WTC11 (cell line): ENCODE data around the gene CPT1C. TPM values are rescaled to one million over a fixed set of nuclear protein-coding genes. Genes with fewer than 3 reads are reported as not detected.

ENCODE experiments used
- ATAC-seq: fragments of 200-7000 bp; cut with Tn5 transposase; 2 replicates; pipeline ENCODE4 v1.10.0; 2021; ENCODE audit warnings: mild to moderate bottlenecking, moderate library complexity
- CTCF ChIA-PET: fragments of 300-600 bp; sonication (Branson Sonifier 250); formaldehyde crosslinking; loops from one replicate; lab custom pipeline; 2021; ENCODE audit warnings: antibody characterized with exemption; lab: Charles Lee
- POLR2A ChIA-PET: fragments of 350-600 bp; sonication (Branson Sonifier 250); formaldehyde crosslinking; loops from one replicate; lab custom pipeline; 2021; ENCODE audit warnings: antibody characterized with exemption; lab: Charles Lee
- DNase-seq: peaks from one replicate; pipeline ENCODE4 v3.0.0; 2021; ENCODE audit warnings: low spot score
- H3K27ac Mint-ChIP-seq: 2 replicates; pipeline ENCODE4 v1.8.0; 2021; ENCODE audit warnings: mixed read lengths
- H3K27me3 Mint-ChIP-seq: 2 replicates; pipeline ENCODE4 v1.8.0; 2021; ENCODE audit warnings: low read depth, mild to moderate bottlenecking, moderate library complexity, mixed read lengths
- H3K36me3 Mint-ChIP-seq: 2 replicates; pipeline ENCODE4 v1.8.0; 2021; ENCODE audit warnings: mixed read lengths
- H3K4me1 Mint-ChIP-seq: 2 replicates; pipeline ENCODE4 v1.8.0; 2022; ENCODE audit warnings: mixed read lengths
- H3K4me3 Mint-ChIP-seq: 2 replicates; pipeline ENCODE4 v1.8.0; 2021; ENCODE audit warnings: mild to moderate bottlenecking, moderate library complexity, mixed read lengths
- H3K9me3 Mint-ChIP-seq: 2 replicates; pipeline ENCODE4 v1.8.0; 2021; ENCODE audit warnings: mixed read lengths
- ELF4 ChIP-seq: sonication (generic); formaldehyde crosslinking; IDR thresholded peaks from 2 replicates; pipeline ENCODE4 v1.8.1; 2022; ENCODE audit warnings: low read depth, mild to moderate bottlenecking, moderate library complexity, missing genetic modification reagents
- FOXP1 ChIP-seq: sonication (generic); formaldehyde crosslinking; IDR thresholded peaks from 2 replicates; pipeline ENCODE4 v1.8.0; 2022; ENCODE audit warnings: missing genetic modification reagents, mild to moderate bottlenecking, moderate library complexity, borderline replicate concordance
- HMGA2 ChIP-seq: fragments of 250-450 bp; sonication (Bioruptor Pico); IDR thresholded peaks from 2 replicates; pipeline ENCODE4 v1.4.0; 2021; ENCODE audit warnings: mild to moderate bottlenecking, moderate library complexity
- IRF2 ChIP-seq: sonication (generic); formaldehyde crosslinking; IDR thresholded peaks from 2 replicates; pipeline ENCODE4 v1.8.0; 2022; ENCODE audit warnings: low read depth, missing genetic modification reagents, borderline replicate concordance
- NFE2L1 ChIP-seq: sonication (generic); formaldehyde crosslinking; IDR thresholded peaks from 2 replicates; pipeline ENCODE4 v1.8.1; 2023; ENCODE audit warnings: missing genetic modification reagents
- PRRX2 ChIP-seq: fragments of 250-450 bp; sonication (Bioruptor Pico); IDR thresholded peaks from 2 replicates; pipeline ENCODE4 v1.8.0; 2021; ENCODE audit warnings: mild to moderate bottlenecking
- RELA ChIP-seq: sonication (generic); formaldehyde crosslinking; IDR thresholded peaks from 2 replicates; pipeline ENCODE4 v1.8.1; 2022; ENCODE audit warnings: missing genetic modification reagents, mild to moderate bottlenecking, borderline replicate concordance
- SOX15 ChIP-seq: fragments of 250-450 bp; sonication (Bioruptor Pico); IDR thresholded peaks from 2 replicates; pipeline ENCODE4 v1.9.0; 2021; ENCODE audit warnings: mild to moderate bottlenecking
- TEAD4 ChIP-seq: sonication (generic); formaldehyde crosslinking; IDR thresholded peaks from 2 replicates; pipeline ENCODE4 v1.8.0; 2022; ENCODE audit warnings: mild to moderate bottlenecking, missing genetic modification reagents
- ZBTB21 ChIP-seq: sonication (generic); formaldehyde crosslinking; IDR thresholded peaks from 2 replicates; pipeline ENCODE4 v1.8.1; 2023; ENCODE audit warnings: mild to moderate bottlenecking, missing genetic modification reagents, borderline replicate concordance
- ZNF317 ChIP-seq: sonication (generic); formaldehyde crosslinking; IDR thresholded peaks from 2 replicates; pipeline ENCODE4 v1.8.1; 2023; ENCODE audit warnings: low read depth, mild to moderate bottlenecking, moderate library complexity, missing genetic modification reagents, borderline replicate concordance
- total RNA-seq: library from RNA; stranded (reverse); gene quantifications from 3 replicates; pipeline ENCODE4 v1.2.3, GENCODE V29; 2021
- TF ChIP-seq, protein P1 (sequence below): sonication (generic); formaldehyde crosslinking; IDR thresholded peaks from 2 replicates; pipeline ENCODE4 v1.8.0; 2022; ENCODE audit warnings: mild to moderate bottlenecking, missing genetic modification reagents
- TF ChIP-seq, protein P2 (sequence below): sonication (generic); formaldehyde crosslinking; IDR thresholded peaks from 2 replicates; pipeline ENCODE4 v1.8.1; 2023; ENCODE audit warnings: mild to moderate bottlenecking, missing genetic modification reagents, moderate library complexity
- TF ChIP-seq, protein P3 (sequence below): sonication (generic); formaldehyde crosslinking; conservative IDR thresholded peaks from 2 replicates; pipeline ENCODE4 v1.8.1; 2022; ENCODE audit warnings: mild to moderate bottlenecking, missing genetic modification reagents
- TF ChIP-seq, protein P4 (sequence below): sonication (generic); formaldehyde crosslinking; IDR thresholded peaks from 2 replicates; pipeline ENCODE4 v1.8.1; 2023; ENCODE audit warnings: mild to moderate bottlenecking, moderate library complexity, missing genetic modification reagents
- TF ChIP-seq, protein P5 (sequence below): sonication (generic); formaldehyde crosslinking; IDR thresholded peaks from 2 replicates; pipeline ENCODE4 v1.8.0; 2022; ENCODE audit warnings: mild to moderate bottlenecking, missing genetic modification reagents

CPT1C gene
- total RNA-seq, 1 experiment from 2014 or later: 74.6 TPM

DNA sequence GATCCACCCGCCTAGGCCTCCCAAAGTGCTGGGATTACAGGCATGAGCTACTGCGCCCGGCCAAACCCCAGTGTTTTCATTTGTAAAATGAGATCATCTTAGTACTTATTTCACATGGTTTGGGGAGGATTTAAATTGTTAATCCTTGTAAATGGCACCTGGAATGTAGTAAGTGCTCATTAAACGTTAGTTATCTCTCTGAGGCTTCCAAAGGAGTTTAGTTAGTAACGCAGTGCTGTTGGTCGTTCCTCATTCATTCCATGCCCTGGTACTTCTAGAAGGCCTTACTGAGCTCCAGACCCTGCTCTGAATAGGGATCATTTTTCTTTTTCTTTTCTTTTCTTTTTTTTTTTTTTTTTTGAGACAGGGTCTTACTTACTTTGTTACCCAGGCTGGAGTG lies 5.2 kb downstream of the CPT1C start (continued):
- TF ChIP-seq TEAD4 (CRISPR knock-in tag) (no peak), HMGA2 (CRISPR knock-in tag) (no peak)
- TF ChIP-seq, protein P1, sequence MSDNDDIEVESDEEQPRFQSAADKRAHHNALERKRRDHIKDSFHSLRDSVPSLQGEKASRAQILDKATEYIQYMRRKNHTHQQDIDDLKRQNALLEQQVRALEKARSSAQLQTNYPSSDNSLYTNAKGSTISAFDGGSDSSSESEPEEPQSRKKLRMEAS: no peak
- TF ChIP-seq, all 79 proteins: peak for 0

DNA sequence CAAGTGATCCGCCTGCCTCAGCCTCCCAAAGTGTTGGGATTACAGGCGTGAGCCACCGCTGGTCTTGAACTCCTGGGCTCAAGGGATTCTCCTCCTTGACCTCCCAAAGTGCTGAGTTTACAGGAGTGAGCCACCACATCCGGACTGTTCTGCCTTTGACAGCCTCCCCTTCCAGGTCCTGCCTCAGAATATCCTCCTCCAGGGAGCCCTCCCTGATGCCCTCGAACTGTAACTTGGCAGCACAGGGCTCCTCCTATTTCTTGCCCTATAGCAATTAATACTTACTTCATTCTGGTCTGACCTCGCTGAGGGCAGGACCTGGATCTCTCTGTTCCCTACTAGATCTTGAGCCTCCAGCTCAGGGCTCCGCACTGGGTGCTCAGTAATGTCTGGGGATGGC lies 5.9 kb downstream of the CPT1C start:
- Mint-ChIP-seq H3K9me3 (peaks cover 3% of the 10 kb centered on the region), H3K27me3 (no peaks in the 10 kb centered on the region), H3K27ac (no peak overlapping the region), H3K4me1 (peaks cover 7% of the 10 kb centered on the region; the same call in 1 of the 2 replicates), H3K36me3 (peaks cover 28% of the 10 kb centered on the region), H3K4me3 (no peak overlapping the region)
- TF ChIP-seq SOX15 (CRISPR knock-in tag) (no peak), PRRX2 (CRISPR knock-in tag) (no peak), NFE2L1 (CRISPR knock-in tag) (no peak), ZBTB21 (CRISPR knock-in tag) (no peak)
- no peak for DNase-seq
- ChIA-PET POLR2A (no interaction called here), CTCF (interaction anchor here (1.0 to 1.4 kb wide), 2 partner anchors 13 to 16 kb away, joined by 4 read pairs; no protein-coding TSS in a partner anchor)
- no peak for ATAC-seq

DNA sequence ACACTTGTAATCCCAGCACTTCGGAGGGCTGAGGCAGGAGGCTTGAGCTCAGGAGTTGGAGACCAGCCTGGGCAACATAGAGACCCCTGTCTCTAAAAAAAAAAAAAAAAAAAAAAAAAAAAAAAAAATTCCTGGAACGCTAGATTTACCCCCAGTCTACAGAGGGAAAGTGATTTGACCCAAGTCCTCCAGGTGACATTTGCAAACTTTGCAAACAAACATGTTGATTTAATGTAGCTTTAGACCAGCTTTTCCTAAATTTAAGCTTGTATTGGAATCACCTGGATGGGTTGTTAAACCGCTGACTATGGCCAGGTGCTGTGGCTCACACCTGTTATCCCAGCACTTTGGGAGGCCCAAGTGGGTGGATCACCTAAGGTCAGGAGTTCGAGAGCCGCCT lies 8.4 kb downstream of the CPT1C start:
- ChIA-PET POLR2A (no interaction called here), CTCF (no interaction called here)
- Mint-ChIP-seq H3K4me1 (no peaks in the 10 kb centered on the region), H3K36me3 (peaks cover 20% of the 10 kb centered on the region), H3K4me3 (no peak overlapping the region), H3K9me3 (no peaks in the 10 kb centered on the region), H3K27me3 (no peaks in the 10 kb centered on the region), H3K27ac (no peak overlapping the region)
- no peak for DNase-seq
- TF ChIP-seq, protein P2, sequence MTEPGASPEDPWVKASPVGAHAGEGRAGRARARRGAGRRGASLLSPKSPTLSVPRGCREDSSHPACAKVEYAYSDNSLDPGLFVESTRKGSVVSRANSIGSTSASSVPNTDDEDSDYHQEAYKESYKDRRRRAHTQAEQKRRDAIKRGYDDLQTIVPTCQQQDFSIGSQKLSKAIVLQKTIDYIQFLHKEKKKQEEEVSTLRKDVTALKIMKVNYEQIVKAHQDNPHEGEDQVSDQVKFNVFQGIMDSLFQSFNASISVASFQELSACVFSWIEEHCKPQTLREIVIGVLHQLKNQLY (CRISPR knock-in tag): no peak
- TF ChIP-seq ZNF317 (CRISPR knock-in tag) (no peak), ELF4 (CRISPR knock-in tag) (no peak), IRF2 (no peak), FOXP1 (CRISPR knock-in tag) (no peak)
- TF ChIP-seq, protein P3, sequence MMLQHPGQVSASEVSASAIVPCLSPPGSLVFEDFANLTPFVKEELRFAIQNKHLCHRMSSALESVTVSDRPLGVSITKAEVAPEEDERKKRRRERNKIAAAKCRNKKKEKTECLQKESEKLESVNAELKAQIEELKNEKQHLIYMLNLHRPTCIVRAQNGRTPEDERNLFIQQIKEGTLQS (CRISPR knock-in tag): no peak
- no peak for ATAC-seq

DNA sequence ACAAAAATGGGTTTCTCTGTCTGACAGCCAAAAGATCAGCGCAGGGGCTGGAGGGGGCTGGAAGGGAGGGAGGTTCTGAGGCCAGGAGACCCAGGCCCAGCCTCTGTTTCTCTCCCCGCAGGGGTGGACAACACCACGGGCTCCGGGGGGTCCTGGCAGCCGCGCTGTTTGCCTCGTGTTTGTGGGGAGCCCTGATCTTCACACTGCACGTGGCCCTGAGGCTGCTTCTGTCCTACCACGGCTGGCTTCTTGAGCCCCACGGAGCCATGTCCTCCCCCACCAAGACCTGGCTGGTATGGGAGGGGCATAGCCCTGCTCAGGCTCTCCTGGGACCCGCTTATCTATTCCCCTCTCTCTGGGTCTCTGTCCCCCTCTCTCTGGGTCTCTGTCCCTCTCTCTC lies 9.6 kb downstream of the CPT1C start:
- H3K4me1 Mint-ChIP-seq: no peaks in the 10 kb centered on the region
- H3K4me3 Mint-ChIP-seq: no peak overlapping the region
- peaks cover 24% of the 10 kb centered on the region for H3K36me3 Mint-ChIP-seq
- CTCF ChIA-PET: interaction anchor here (0.7 kb wide), 1 partner anchor 17 kb away, joined by 3 read pairs; no protein-coding TSS in a partner anchor
- no peaks in the 10 kb centered on the region for H3K27me3 Mint-ChIP-seq
- no peak for DNase-seq
- POLR2A ChIA-PET: no interaction called here
- ATAC-seq: peak; percentile 23; the same call in 1 of the 2 replicates
- H3K9me3 Mint-ChIP-seq: no peaks in the 10 kb centered on the region
- no peak for TF ChIP-seq RELA (CRISPR knock-in tag)
- TF ChIP-seq, protein P4, sequence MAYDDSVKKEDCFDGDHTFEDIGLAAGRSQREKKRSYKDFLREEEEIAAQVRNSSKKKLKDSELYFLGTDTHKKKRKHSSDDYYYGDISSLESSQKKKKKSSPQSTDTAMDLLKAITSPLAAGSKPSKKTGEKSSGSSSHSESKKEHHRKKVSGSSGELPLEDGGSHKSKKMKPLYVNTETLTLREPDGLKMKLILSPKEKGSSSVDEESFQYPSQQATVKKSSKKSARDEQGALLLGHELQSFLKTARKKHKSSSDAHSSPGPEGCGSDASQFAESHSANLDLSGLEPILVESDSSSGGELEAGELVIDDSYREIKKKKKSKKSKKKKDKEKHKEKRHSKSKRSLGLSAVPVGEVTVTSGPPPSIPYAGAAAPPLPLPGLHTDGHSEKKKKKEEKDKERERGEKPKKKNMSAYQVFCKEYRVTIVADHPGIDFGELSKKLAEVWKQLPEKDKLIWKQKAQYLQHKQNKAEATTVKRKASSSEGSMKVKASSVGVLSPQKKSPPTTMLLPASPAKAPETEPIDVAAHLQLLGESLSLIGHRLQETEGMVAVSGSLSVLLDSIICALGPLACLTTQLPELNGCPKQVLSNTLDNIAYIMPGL: no peak
- no peak overlapping the region for H3K27ac Mint-ChIP-seq

DNA sequence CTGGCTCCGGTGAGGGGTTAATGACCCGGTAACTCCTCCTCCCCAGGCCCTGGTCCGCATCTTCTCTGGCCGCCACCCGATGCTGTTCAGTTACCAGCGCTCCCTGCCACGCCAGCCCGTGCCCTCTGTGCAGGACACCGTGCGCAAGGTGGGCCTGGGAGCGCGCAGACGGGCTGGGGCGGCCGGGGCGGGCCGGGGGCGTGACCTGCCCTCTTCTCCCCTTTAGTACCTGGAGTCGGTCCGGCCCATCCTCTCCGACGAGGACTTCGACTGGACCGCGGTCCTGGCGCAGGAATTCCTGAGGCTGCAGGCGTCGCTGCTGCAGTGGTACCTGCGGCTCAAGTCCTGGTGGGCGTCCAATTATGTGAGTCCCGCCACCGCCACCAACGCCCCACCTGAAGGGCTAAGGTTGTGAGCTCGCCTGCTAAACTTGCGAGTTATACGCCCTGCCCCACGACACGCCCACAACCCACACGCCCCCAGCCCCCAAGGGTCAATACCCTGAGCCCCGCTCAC lies 10.4 kb downstream of the CPT1C start:
- no peaks in the 10 kb centered on the region for H3K9me3 Mint-ChIP-seq
- peak; percentile 34 for DNase-seq
- peaks cover 26% of the 10 kb centered on the region for H3K36me3 Mint-ChIP-seq
- no peaks in the 10 kb centered on the region for H3K4me1 Mint-ChIP-seq
- no peak overlapping the region for H3K27ac Mint-ChIP-seq
- H3K27me3 Mint-ChIP-seq: no peaks in the 10 kb centered on the region
- H3K4me3 Mint-ChIP-seq: no peak overlapping the region
- TF ChIP-seq, protein P5, sequence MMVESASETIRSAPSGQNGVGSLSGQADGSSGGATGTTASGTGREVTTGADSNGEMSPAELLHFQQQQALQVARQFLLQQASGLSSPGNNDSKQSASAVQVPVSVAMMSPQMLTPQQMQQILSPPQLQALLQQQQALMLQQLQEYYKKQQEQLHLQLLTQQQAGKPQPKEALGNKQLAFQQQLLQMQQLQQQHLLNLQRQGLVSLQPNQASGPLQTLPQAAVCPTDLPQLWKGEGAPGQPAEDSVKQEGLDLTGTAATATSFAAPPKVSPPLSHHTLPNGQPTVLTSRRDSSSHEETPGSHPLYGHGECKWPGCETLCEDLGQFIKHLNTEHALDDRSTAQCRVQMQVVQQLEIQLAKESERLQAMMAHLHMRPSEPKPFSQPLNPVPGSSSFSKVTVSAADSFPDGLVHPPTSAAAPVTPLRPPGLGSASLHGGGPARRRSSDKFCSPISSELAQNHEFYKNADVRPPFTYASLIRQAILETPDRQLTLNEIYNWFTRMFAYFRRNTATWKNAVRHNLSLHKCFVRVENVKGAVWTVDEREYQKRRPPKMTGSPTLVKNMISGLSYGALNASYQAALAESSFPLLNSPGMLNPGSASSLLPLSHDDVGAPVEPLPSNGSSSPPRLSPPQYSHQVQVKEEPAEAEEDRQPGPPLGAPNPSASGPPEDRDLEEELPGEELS (CRISPR knock-in tag): no peak
- TF ChIP-seq HMGA2 (CRISPR knock-in tag): peak; percentile 39; the same call in 1 of the 2 replicates
- ChIA-PET POLR2A (no interaction called here), CTCF (no interaction called here)
- ATAC-seq: peak; percentile 64
